ENCODE measurements around the gene NDUFA5. TPM values are rescaled to one million over a fixed set of nuclear protein-coding genes. Genes with fewer than 3 reads are reported as not detected.

NDUFA5 gene
- polyA plus RNA-seq (2013, experiment 1 of 2) = 58.0 TPM
- polyA plus RNA-seq (2013, experiment 2 of 2) = 62.1 TPM

GRCh38 chr7:123557398-123558288 lies at the start of gene NDUFA5:
Gene NDUFA5, minus strand, starts transcription at chr7:123557818. Its CDS starts 23 bp downstream, at chr7:123557795.
- Histone ChIP-seq H3K4me3 (ENCODE audit: low read length) (peak within 1 kb of the TSS; percentile 89), H3K4me1 (ENCODE audit: insufficient read depth, low read length) (peaks cover 5% of the 10 kb centered on the region; the same call in 1 of the 2 replicates), H3K9ac (ENCODE audit: low read depth, low read length) (peak within 1 kb of the TSS; percentile 81), H3K9me3 (ENCODE audit: insufficient read depth, low read depth, low read length) (no peaks in the 10 kb centered on the region), H3K27me3 (ENCODE audit: insufficient read depth, low read length) (no peaks in the 10 kb centered on the region), H3K27ac (ENCODE audit: low read depth, low read length) (peak within 1 kb of the TSS; percentile 63), H3K36me3 (ENCODE audit: insufficient read depth, low read length) (peaks cover 20% of the 10 kb centered on the region)
- 7% methylated on average over 40 of the region's 40 CpGs for WGBS

- Histone ChIP-seq H3K9me3 (ENCODE audit: insufficient read depth, low read depth, low read length) (no peaks in the 10 kb centered on the region), H3K36me3 (ENCODE audit: insufficient read depth, low read length) (no peaks in the 10 kb centered on the region), H3K27me3 (ENCODE audit: insufficient read depth, low read length) (no peaks in the 10 kb centered on the region), H3K4me1 (ENCODE audit: insufficient read depth, low read length) (no peaks in the 10 kb centered on the region), H3K27ac (ENCODE audit: low read depth, low read length) (no peak overlapping the region), H3K9ac (ENCODE audit: low read depth, low read length) (no peak overlapping the region), H3K4me3 (ENCODE audit: low read length) (no peak overlapping the region)
- WGBS = 75% methylated on average over 3 of the region's 3 CpGs
Measured at GRCh38 chr7:123604739-123605138, 47.1 kb upstream of the NDUFA5 start.

GRCh38 chr7:123602648-123603047 lies 45.0 kb upstream of the NDUFA5 start:
- 100% methylated on average over 1 of the region's 3 CpGs for WGBS
- Histone ChIP-seq H3K36me3 (ENCODE audit: insufficient read depth, low read length) (no peaks in the 10 kb centered on the region), H3K9me3 (ENCODE audit: insufficient read depth, low read depth, low read length) (no peaks in the 10 kb centered on the region), H3K27me3 (ENCODE audit: insufficient read depth, low read length) (no peaks in the 10 kb centered on the region), H3K27ac (ENCODE audit: low read depth, low read length) (no peak overlapping the region), H3K4me1 (ENCODE audit: insufficient read depth, low read length) (no peaks in the 10 kb centered on the region), H3K9ac (ENCODE audit: low read depth, low read length) (no peak overlapping the region), H3K4me3 (ENCODE audit: low read length) (no peak overlapping the region)

DNA sequence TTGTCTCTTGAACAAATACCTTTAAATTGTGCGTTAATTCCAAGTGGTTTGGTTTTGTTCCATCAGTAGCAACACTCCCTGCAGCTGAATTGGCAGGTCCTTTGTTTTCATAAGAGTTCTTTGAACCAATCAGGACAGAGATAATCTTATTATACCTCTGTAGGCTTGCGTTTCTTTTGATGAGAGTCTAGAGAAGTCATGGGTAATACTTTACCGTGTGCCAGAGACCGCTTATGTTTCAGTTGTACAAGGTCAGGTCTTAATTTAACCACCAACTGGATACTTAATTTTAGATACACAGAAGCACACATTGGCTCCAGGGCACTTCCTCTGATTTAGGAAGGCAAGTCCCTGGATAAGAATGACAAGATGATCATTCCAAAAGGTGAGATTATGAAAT lies 43.9 kb upstream of the NDUFA5 start, which contains the start of gene ASB15:
Gene ASB15 (plus strand): TSS at position 292 of the 400 bp plus-strand sequence. CDS start 12,682 bp downstream, outside the sequence.
- no peak within 1 kb of the TSS for H3K9ac ChIP-seq (ENCODE audit: low read depth, low read length)
- no peaks in the 10 kb centered on the region for H3K36me3 ChIP-seq (ENCODE audit: insufficient read depth, low read length)
- H3K27me3 ChIP-seq (ENCODE audit: insufficient read depth, low read length) = no peaks in the 10 kb centered on the region
- H3K9me3 ChIP-seq (ENCODE audit: insufficient read depth, low read depth, low read length) = no peaks in the 10 kb centered on the region
- no peaks in the 10 kb centered on the region for H3K4me1 ChIP-seq (ENCODE audit: insufficient read depth, low read length)
- no peak within 1 kb of the TSS for H3K27ac ChIP-seq (ENCODE audit: low read depth, low read length)
- WGBS = 95% methylated on average over 3 of the region's 4 CpGs
- no peak within 1 kb of the TSS for H3K4me3 ChIP-seq (ENCODE audit: low read length)

DNA sequence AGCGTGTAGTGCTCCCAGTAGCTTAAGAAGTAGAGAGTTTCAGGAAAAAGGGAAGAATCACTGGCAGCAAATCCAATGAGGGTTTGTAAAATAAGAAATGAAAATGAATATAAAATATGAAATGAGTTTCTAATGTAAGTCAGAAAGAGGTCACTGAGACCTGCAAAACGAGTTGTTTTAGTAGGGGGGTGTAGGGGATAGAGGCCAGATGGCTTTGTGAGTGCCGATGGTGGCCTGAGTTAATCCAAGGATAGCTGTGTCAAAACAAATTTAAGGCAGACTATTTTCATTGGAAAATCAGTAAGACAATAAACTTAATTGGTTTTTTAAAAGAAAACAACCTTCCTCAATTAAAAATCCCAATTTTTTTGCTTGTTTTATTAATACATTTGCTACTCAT lies 43.3 kb upstream of the NDUFA5 start:
- H3K9ac ChIP-seq (ENCODE audit: low read depth, low read length) = no peak overlapping the region
- H3K4me1 ChIP-seq (ENCODE audit: insufficient read depth, low read length) = no peaks in the 10 kb centered on the region
- H3K27ac ChIP-seq (ENCODE audit: low read depth, low read length) = no peak overlapping the region
- WGBS = 80% methylated on average over 3 of the region's 3 CpGs
- no peaks in the 10 kb centered on the region for H3K36me3 ChIP-seq (ENCODE audit: insufficient read depth, low read length)
- no peak overlapping the region for H3K4me3 ChIP-seq (ENCODE audit: low read length)
- no peaks in the 10 kb centered on the region for H3K27me3 ChIP-seq (ENCODE audit: insufficient read depth, low read length)
- H3K9me3 ChIP-seq (ENCODE audit: insufficient read depth, low read depth, low read length) = no peaks in the 10 kb centered on the region

DNA sequence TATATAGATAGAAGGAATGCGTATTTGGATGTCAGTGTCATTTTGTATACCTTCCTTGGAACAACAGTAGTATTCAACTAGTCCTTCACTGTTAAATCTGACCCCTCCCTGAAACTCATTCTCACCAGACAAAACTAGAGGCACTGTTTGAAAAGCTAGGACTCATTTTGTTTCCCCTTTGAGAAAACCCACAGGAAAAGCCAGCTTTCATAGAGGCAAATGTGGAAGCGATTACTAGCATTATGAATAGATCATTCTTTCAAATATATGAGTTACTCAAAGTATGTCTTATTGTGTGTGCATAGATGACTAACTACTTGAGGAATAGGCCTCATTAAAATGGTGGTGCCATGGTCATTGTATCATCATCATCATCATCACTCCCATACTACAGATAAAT lies 42.1 kb upstream of the NDUFA5 start:
- Histone ChIP-seq H3K4me1 (ENCODE audit: insufficient read depth, low read length) (peaks cover 6% of the 10 kb centered on the region), H3K27me3 (ENCODE audit: insufficient read depth, low read length) (no peaks in the 10 kb centered on the region), H3K27ac (ENCODE audit: low read depth, low read length) (no peak overlapping the region), H3K36me3 (ENCODE audit: insufficient read depth, low read length) (no peaks in the 10 kb centered on the region), H3K9me3 (ENCODE audit: insufficient read depth, low read depth, low read length) (no peaks in the 10 kb centered on the region), H3K9ac (ENCODE audit: low read depth, low read length) (no peak overlapping the region), H3K4me3 (ENCODE audit: low read length) (no peak overlapping the region)
- WGBS = 100% methylated on average over 2 of the region's 2 CpGs

- H3K36me3 ChIP-seq (ENCODE audit: insufficient read depth, low read length) = no peaks in the 10 kb centered on the region
- no peak overlapping the region for H3K27ac ChIP-seq (ENCODE audit: low read depth, low read length)
- H3K9me3 ChIP-seq (ENCODE audit: insufficient read depth, low read depth, low read length) = no peaks in the 10 kb centered on the region
- no peak overlapping the region for H3K4me3 ChIP-seq (ENCODE audit: low read length)
- WGBS = 83% methylated on average over 3 of the region's 3 CpGs
- H3K27me3 ChIP-seq (ENCODE audit: insufficient read depth, low read length) = no peaks in the 10 kb centered on the region
- no peak overlapping the region for H3K9ac ChIP-seq (ENCODE audit: low read depth, low read length)
- peaks cover 6% of the 10 kb centered on the region for H3K4me1 ChIP-seq (ENCODE audit: insufficient read depth, low read length)
Measured at GRCh38 chr7:123598657-123599056, 41.0 kb upstream of the NDUFA5 start.

DNA sequence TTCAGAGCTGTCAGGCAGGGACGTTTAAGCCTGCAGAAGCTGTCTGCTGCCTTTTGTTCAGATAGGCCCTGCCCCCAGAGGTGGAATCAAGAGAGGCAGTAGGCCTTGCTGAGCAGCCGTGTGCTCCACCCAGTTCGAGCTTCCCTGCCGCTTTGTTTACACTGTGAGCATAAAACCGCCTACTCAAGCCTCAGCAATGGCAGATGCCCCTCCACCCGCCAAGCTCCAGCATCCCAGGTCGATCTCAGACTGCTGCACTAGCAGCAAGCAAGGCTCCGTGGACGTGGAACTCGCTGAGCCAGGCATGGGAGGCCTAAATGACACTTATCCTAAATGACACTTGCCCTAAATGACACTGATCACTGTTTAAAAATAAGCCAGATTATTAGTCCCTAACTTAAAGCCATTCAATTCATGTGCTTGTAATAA lies 37.2 kb upstream of the NDUFA5 start:
- H3K27ac ChIP-seq (ENCODE audit: low read depth, low read length) = no peak overlapping the region
- WGBS = 6% methylated on average over 10 of the region's 10 CpGs
- peaks cover 6% of the 10 kb centered on the region for H3K4me1 ChIP-seq (ENCODE audit: insufficient read depth, low read length)
- H3K9me3 ChIP-seq (ENCODE audit: insufficient read depth, low read depth, low read length) = no peaks in the 10 kb centered on the region
- H3K36me3 ChIP-seq (ENCODE audit: insufficient read depth, low read length) = no peaks in the 10 kb centered on the region
- no peak overlapping the region for H3K4me3 ChIP-seq (ENCODE audit: low read length)
- no peaks in the 10 kb centered on the region for H3K27me3 ChIP-seq (ENCODE audit: insufficient read depth, low read length)
- H3K9ac ChIP-seq (ENCODE audit: low read depth, low read length) = no peak overlapping the region

DNA sequence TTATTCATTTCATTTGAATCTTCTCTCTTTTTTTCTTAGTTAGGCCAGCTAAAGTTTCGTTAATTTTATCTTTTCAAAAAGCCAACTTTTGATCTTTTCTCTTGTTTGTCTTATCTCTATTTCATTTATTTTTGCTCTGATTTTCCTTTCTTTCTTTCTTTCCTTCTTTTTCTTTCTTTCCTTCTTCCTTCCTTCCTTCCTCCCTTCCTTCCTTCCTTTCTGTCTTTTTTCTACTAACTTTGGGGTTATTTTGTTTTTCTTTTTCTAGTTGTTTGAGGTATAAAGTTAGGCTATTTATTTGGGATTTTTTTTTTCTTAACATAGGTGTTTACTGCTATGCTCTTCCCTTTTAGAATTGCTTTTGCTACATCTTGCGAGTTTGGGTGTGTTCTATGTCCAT lies 30.8 kb upstream of the NDUFA5 start:
- H3K9ac ChIP-seq (ENCODE audit: low read depth, low read length) = no peak overlapping the region
- H3K4me3 ChIP-seq (ENCODE audit: low read length) = no peak overlapping the region
- no peaks in the 10 kb centered on the region for H3K27me3 ChIP-seq (ENCODE audit: insufficient read depth, low read length)
- 100% methylated on average over 2 of the region's 2 CpGs for WGBS
- H3K4me1 ChIP-seq (ENCODE audit: insufficient read depth, low read length) = no peaks in the 10 kb centered on the region
- H3K27ac ChIP-seq (ENCODE audit: low read depth, low read length) = no peak overlapping the region
- no peaks in the 10 kb centered on the region for H3K36me3 ChIP-seq (ENCODE audit: insufficient read depth, low read length)
- H3K9me3 ChIP-seq (ENCODE audit: insufficient read depth, low read depth, low read length) = no peaks in the 10 kb centered on the region

DNA sequence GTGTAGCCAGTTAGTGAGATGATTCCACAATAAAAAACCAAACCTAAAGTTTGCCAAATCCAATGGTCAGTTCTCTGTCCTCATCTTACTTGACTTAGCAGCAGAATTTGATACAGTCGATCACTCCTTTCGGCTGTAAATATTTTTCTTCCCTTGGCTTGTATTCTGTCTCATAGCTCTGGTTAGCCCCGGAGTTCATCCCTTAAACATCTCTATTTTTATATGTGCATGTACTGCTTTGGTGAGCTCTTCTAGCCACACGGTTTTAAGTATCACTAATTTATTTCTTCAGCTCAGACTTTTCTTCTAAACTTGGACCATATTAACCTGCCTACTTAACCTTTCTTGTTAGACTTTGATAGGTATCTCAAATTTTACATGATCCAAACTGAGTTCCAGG lies 26.2 kb upstream of the NDUFA5 start:
- Histone ChIP-seq H3K27me3 (ENCODE audit: insufficient read depth, low read length) (no peaks in the 10 kb centered on the region), H3K27ac (ENCODE audit: low read depth, low read length) (no peak overlapping the region), H3K4me3 (ENCODE audit: low read length) (no peak overlapping the region), H3K9me3 (ENCODE audit: insufficient read depth, low read depth, low read length) (no peaks in the 10 kb centered on the region), H3K36me3 (ENCODE audit: insufficient read depth, low read length) (no peaks in the 10 kb centered on the region), H3K4me1 (ENCODE audit: insufficient read depth, low read length) (0 out of 2 replicates have a peak, but pooled peaks cover 11% of the 10 kb centered on the region), H3K9ac (ENCODE audit: low read depth, low read length) (no peak overlapping the region)
- WGBS = 90% methylated on average over 4 of the region's 4 CpGs

DNA sequence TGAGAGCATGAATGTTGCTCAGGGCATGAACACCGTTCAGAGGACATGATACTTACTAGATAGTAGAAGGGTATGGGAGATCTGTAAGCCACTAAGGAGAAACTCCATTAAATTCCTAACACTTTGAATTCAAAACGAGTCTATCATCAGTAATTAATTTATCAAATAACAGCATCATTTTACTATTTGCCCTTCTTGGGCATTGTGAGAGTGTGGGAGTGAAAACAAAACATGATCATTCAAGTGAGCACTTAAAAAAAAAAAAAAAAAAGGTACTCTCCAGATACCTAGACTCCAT lies 23.5 kb upstream of the NDUFA5 start:
- Histone ChIP-seq H3K9me3 (ENCODE audit: insufficient read depth, low read depth, low read length) (no peaks in the 10 kb centered on the region), H3K27ac (ENCODE audit: low read depth, low read length) (no peak overlapping the region), H3K9ac (ENCODE audit: low read depth, low read length) (no peak overlapping the region), H3K27me3 (ENCODE audit: insufficient read depth, low read length) (no peaks in the 10 kb centered on the region), H3K4me1 (ENCODE audit: insufficient read depth, low read length) (0 out of 2 replicates have a peak, but pooled peaks cover 11% of the 10 kb centered on the region), H3K36me3 (ENCODE audit: insufficient read depth, low read length) (no peaks in the 10 kb centered on the region), H3K4me3 (ENCODE audit: low read length) (no peak overlapping the region)
- whole genome bisulfite sequencing = 18% methylated on average over 1 of the region's 2 CpGs

Measured in HUES64 (cell line).